ENCODE results near the gene KCNK6. TPM values are rescaled to one million over a fixed set of nuclear protein-coding genes. Genes with fewer than 3 reads are reported as not detected.

KCNK6 gene
- total RNA-seq, 4 donors from 2014 or later: 20.7 to 29.6 (median 25.5) TPM

- intact Hi-C loops (cut with DNase I; ENCODE audit: low total_unique reads): no loop called here
- no peak for DNase-seq (ENCODE audit: low spot score in 2 of 2)
- no peak overlapping the region for H3K4me3 ChIP-seq (ENCODE audit: low read depth, poor library complexity, severe bottlenecking)
- TF ChIP-seq POLR2A (IDR thresholded peaks at IDR 0.05): no peak
- TF ChIP-seq CTCF (IDR thresholded peaks at IDR 0.05): no peak
- WGBS, 2 donors: 39 to 44% methylated on average over 5 of the region's 5 CpGs
Observed at GRCh38 chr19:38277549-38277948, 42.1 kb upstream of the KCNK6 start.

DNA sequence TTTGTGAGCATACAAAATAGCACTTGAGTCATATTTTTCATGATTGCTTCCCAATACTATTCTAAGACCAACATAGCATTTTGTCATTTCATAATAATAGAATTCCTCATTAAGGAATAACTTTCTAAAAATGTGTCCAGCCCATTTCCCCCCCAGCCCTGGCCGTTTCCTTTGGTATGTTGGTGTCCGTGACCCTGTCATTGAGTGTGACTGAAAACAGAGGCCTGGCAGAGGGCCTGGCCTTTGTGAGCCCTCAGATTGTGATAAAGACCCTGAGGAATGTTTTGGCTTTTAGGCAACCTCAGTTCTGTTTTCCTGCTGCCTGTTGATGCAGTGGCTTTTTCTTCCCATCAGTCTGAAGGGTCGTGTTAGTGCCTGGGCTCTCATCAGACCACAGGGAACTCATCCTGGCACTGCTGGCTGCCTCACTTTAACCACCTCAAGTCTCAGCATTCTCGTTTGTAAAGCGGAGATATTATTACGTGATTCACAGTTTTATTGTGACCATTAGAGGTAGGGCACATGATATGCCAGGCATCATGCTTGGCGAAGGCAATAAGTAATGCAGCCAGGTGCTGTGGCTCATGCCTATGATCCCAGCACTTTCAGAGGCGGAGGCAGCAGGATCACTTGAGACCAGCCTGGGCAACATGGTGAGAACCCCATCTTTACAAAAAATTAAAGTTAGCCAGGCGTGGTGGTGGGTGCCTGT is 41.5 kb upstream of the KCNK6 start:
- no peak overlapping the region for H3K4me3 ChIP-seq (ENCODE audit: low read depth, poor library complexity, severe bottlenecking)
- 49 to 59% methylated on average over 9 of the region's 9 CpGs for WGBS, 2 donors
- no peak for DNase-seq (ENCODE audit: low spot score in 2 of 2)
- TF ChIP-seq CTCF (IDR thresholded peaks at IDR 0.05) (no peak), POLR2A (IDR thresholded peaks at IDR 0.05) (no peak)
- intact Hi-C loops (cut with DNase I; ENCODE audit: low total_unique reads): no loop called here

GRCh38 chr19:38278751-38279150 is 40.9 kb upstream of the KCNK6 start:
- intact Hi-C loops (cut with DNase I; ENCODE audit: low total_unique reads): no loop called here
- 62% methylated on average over 2 of the region's 2 CpGs for WGBS, 2 donors
- DNase-seq (ENCODE audit: low spot score in 2 of 2): no peak
- TF ChIP-seq POLR2A (IDR thresholded peaks at IDR 0.05) (no peak), CTCF (IDR thresholded peaks at IDR 0.05) (no peak)
- no peak overlapping the region for H3K4me3 ChIP-seq (ENCODE audit: low read depth, poor library complexity, severe bottlenecking)

DNA sequence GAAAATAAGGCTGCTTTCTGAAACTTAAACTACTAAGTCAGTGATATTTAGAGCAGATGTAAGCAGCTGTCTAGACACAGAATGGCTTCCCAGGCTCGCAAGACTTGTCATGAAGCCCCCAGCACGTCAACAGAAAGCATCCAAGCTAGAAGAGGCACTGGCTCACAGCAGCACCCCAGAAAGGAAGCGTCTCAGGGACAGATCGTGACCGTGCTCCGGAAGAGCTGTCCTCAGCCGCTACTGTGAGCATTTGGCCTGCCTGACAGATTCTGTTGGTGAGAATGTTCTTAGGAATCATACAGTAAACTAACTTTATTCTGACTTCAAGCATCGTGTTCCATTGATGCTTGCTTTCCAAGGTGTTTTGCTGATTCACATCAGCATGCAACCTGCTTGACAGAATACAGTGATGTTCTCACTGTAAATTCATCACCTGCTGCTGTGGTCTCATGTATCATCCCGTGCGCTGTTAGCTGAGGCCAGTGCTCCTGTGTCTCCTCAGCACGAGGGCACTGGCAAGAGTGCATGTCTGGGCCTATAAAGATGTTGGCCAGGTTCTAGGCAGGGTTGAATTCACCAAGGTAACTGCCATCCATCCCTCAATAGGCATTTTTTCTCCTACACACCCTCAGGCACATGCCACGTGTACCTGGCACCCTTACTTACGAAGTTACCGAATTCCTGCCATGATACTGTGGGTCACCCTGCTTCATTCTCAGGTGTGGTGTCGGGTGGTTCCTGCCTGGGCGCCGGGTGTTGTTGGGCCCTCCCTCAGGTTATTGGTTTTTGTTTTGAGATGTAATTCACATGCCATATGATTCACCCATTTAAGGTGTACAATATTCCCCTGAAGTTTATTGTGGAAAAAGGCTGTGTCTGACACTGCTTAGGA is 39.4 kb upstream of the KCNK6 start:
- DNase-seq (ENCODE audit: low spot score in 2 of 2): no peak
- intact Hi-C loops (cut with DNase I; ENCODE audit: low total_unique reads): no loop called here
- WGBS, 2 donors: 59 to 69% methylated on average over 17 of the region's 17 CpGs
- TF ChIP-seq POLR2A (IDR thresholded peaks at IDR 0.05) (no peak), CTCF (IDR thresholded peaks at IDR 0.05) (no peak)
- no peak overlapping the region for H3K4me3 ChIP-seq (ENCODE audit: low read depth, poor library complexity, severe bottlenecking)

DNA sequence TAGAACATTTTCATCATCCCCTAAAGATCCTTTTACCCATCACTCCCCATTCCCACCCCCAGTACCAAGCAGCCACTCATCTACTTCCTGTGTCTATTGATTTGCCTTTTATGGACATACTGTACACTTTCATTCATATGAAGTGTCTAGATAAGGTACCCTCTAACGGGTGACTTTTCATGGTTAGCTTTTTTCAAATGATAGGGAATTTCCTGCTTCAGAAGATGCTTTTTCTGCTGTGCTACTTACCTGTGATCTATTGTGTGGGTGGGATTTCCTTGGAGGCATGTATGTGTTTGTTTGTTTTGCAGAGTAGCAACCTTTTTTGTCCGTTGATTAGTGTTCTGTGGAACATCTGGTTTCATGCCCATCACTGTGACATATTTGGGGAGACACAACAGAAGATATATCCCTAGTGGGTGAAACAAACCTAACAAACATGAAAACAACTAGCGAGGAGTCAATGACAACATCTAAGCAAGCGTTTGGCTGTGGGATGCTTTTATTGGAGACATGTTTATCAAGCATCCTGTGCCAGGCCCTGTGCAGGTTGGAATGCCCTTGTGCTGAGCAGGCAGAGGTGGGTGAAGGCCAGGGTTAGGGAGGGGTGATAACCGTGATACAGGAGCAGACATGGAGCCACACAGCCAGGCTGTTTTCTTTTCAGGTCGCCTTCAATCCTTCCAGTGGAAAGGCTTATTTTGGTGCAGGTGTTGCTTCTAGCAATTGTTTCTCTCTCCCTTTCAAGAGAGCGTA is 37.7 kb upstream of the KCNK6 start:
- no peak for TF ChIP-seq CTCF (IDR thresholded peaks at IDR 0.05)
- TF ChIP-seq POLR2A (IDR thresholded peaks at IDR 0.05): no peak
- no peak for DNase-seq (ENCODE audit: low spot score in 2 of 2)
- WGBS, 2 donors: 63 to 65% methylated on average over 7 of the region's 7 CpGs
- intact Hi-C loops (cut with DNase I; ENCODE audit: low total_unique reads): no loop called here
- H3K4me3 ChIP-seq (ENCODE audit: low read depth, poor library complexity, severe bottlenecking): no peak overlapping the region

All from lower leg skin (tissue), 4 donors.